Brain microvascular endothelial cell (primary cell): ENCODE data around the gene HOXA11.

Source experiments
- DNase-seq: peaks from one replicate; pipeline ENCODE4 v3.0.0-alpha.2; 2020
- H3K27ac ChIP-seq: fragments of 250-450 bp; sonication (Bioruptor Pico); 2 replicates; pipeline ENCODE4 v1.5.1; 2020; ENCODE audit warnings: mild to moderate bottlenecking, moderate library complexity
- H3K27me3 ChIP-seq: fragments of 250-450 bp; sonication (Bioruptor Pico); replicated peaks from 2 replicates; pipeline ENCODE4 v1.5.1; 2020; ENCODE audit warnings: mild to moderate bottlenecking
- H3K36me3 ChIP-seq: fragments of 250-450 bp; sonication (Bioruptor Pico); replicated peaks from 2 replicates; pipeline ENCODE4 v1.5.1; 2020; ENCODE audit warnings: mild to moderate bottlenecking
- H3K4me3 ChIP-seq: 2 replicates; pipeline ENCODE4 v1.5.1; 2011; ENCODE audit warnings: low read depth, mild to moderate bottlenecking, control low read depth, low read length, moderate library complexity
- CTCF ChIP-seq: IDR thresholded peaks from 2 replicates; pipeline ENCODE4 v1.5.1; 2011; ENCODE audit warnings: low read depth, mild to moderate bottlenecking, moderate library complexity, low read length, control low read depth, inconsistent platforms; ENCODE audit errors: missing control alignments
- in situ Hi-C: cut with HindIII; loops from 2 replicates; pipeline ENCODE4 v1.10.0; 2017; ENCODE audit warnings: low sequenced_read_pairs, low pct_ligation_motif_present

Gene HOXA11

GRCh38 chr7:27141923-27142579 is 43.0 kb downstream of the HOXA11 start:
- DNase-seq: no peak
- Histone ChIP-seq H3K27ac (no peak overlapping the region), H3K4me3 (peak overlapping the region; percentile 40), H3K27me3 (peaks cover 97% of the 10 kb centered on the region), H3K36me3 (no peaks in the 10 kb centered on the region)
- peak; percentile 4 for TF ChIP-seq CTCF
- in situ Hi-C loops: no loop called here

GRCh38 chr7:27141137-27141922 is 43.7 kb downstream of the HOXA11 start:
- no peak overlapping the region for H3K27ac ChIP-seq
- H3K27me3 ChIP-seq: peaks cover 97% of the 10 kb centered on the region
- TF ChIP-seq CTCF: no peak
- in situ Hi-C loops: no loop called here
- H3K36me3 ChIP-seq: no peaks in the 10 kb centered on the region
- no peak for DNase-seq
- no peak overlapping the region for H3K4me3 ChIP-seq

GRCh38 chr7:27140126-27140857 is 44.7 kb downstream of the HOXA11 start:
- in situ Hi-C loops: no loop called here
- H3K27me3 ChIP-seq: peaks cover 97% of the 10 kb centered on the region
- no peaks in the 10 kb centered on the region for H3K36me3 ChIP-seq
- no peak for TF ChIP-seq CTCF
- no peak overlapping the region for H3K4me3 ChIP-seq
- H3K27ac ChIP-seq: no peak overlapping the region
- no peak for DNase-seq

GRCh38 chr7:27139334-27140125 is 45.5 kb downstream of the HOXA11 start:
- no peak for DNase-seq
- TF ChIP-seq CTCF: no peak
- Histone ChIP-seq H3K27me3 (peaks cover 97% of the 10 kb centered on the region), H3K36me3 (no peaks in the 10 kb centered on the region), H3K27ac (no peak overlapping the region), H3K4me3 (no peak overlapping the region)
- in situ Hi-C loops: no loop called here

- in situ Hi-C loops: no loop called here
- H3K36me3 ChIP-seq: no peaks in the 10 kb centered on the region
- peaks cover 97% of the 10 kb centered on the region for H3K27me3 ChIP-seq
- DNase-seq: no peak
- no peak overlapping the region for H3K4me3 ChIP-seq
- no peak for TF ChIP-seq CTCF
- H3K27ac ChIP-seq: no peak overlapping the region
These were observed 46.1 kb downstream of the HOXA11 start for GRCh38 chr7:27138985-27139333.
